ENCODE results near the gene NRM.

NRM gene

GRCh38 chr6:30717129-30717844 lies 26.5 kb upstream of the NRM start, which contains the start of gene MDC1:
MDC1 (minus strand) TSS chr6:30717281; CDS start chr6:30715175, 2,106 bp downstream.
- peak; percentile 96 for DNase-seq (ENCODE audit: low spot score)
- ChIA-PET POLR2A (ENCODE audit: low non-redundant PET) (interaction anchor here (0.6 to 1.3 kb wide), 4 partner anchors 25 to 334 kb away, joined by 3 to 12 read pairs (median 4); partner anchors contain the start of gene NRM), CTCF (interaction anchor here (0.5 to 1.1 kb wide), 8 partner anchors 8 to 511 kb away, joined by 3 to 5 read pairs (median 4); no protein-coding TSS in a partner anchor)
- TF ChIP-seq CTCF (conservative IDR thresholded peaks at IDR 0.05; ENCODE audit: low read depth), result no peak
- peak within 1 kb of the TSS; percentile 98 for H3K27ac ChIP-seq

GRCh38 chr6:30716879-30717128 lies 26.0 kb upstream of the NRM start:
- peak overlapping the region; percentile 98 for H3K27ac ChIP-seq
- TF ChIP-seq CTCF (conservative IDR thresholded peaks at IDR 0.05; ENCODE audit: low read depth), result no peak
- ChIA-PET CTCF (interaction anchor here (0.5 to 1.0 kb wide), 7 partner anchors 8 to 512 kb away, joined by 3 to 5 read pairs (median 3); no protein-coding TSS in a partner anchor), POLR2A (ENCODE audit: low non-redundant PET) (interaction anchor here (0.8 to 1.3 kb wide), 2 partner anchors 24 to 26 kb away, joined by 5 to 12 read pairs; partner anchors contain the start of gene NRM)
- no peak for DNase-seq (ENCODE audit: low spot score)

GRCh38 chr6:30714263-30714662 lies 23.5 kb upstream of the NRM start:
- no peak for TF ChIP-seq CTCF (conservative IDR thresholded peaks at IDR 0.05; ENCODE audit: low read depth)
- no peak for DNase-seq (ENCODE audit: low spot score)

GRCh38 chr6:30712441-30712945 lies 21.7 kb upstream of the NRM start:
- DNase-seq (ENCODE audit: low spot score), result no peak
- no peak for TF ChIP-seq CTCF (conservative IDR thresholded peaks at IDR 0.05; ENCODE audit: low read depth)
- ChIA-PET POLR2A (ENCODE audit: low non-redundant PET) (interaction anchor here (0.7 kb wide), 1 partner anchor 9 kb away, joined by 3 read pairs; no protein-coding TSS in a partner anchor), CTCF (interaction anchor here (0.7 kb wide), 1 partner anchor 507 kb away, joined by 4 read pairs; no protein-coding TSS in a partner anchor)
- peak overlapping the region; percentile 31 for H3K27ac ChIP-seq

More at GRCh38 chr6:30714263-30714662, 23.5 kb upstream of the NRM start:
- POLR2A ChIA-PET (ENCODE audit: low non-redundant PET), result no interaction called here
- no peak overlapping the region for H3K27ac ChIP-seq
- CTCF ChIA-PET, result no interaction called here

- CTCF ChIA-PET, result interaction anchor here (0.7 to 0.8 kb wide), 2 partner anchors 33 to 168 kb away, joined by 4 read pairs; no protein-coding TSS in a partner anchor
- DNase-seq (ENCODE audit: low spot score), result no peak
- POLR2A ChIA-PET (ENCODE audit: low non-redundant PET), result no interaction called here
- TF ChIP-seq CTCF (conservative IDR thresholded peaks at IDR 0.05; ENCODE audit: low read depth), result no peak
- peak overlapping the region; percentile 31 for H3K27ac ChIP-seq
Measured at GRCh38 chr6:30711758-30712380, 21.1 kb upstream of the NRM start.

- CTCF ChIA-PET, result interaction anchor here (0.6 to 0.7 kb wide), 2 partner anchors 8 to 81 kb away, joined by 3 read pairs; partner anchors contain the start of gene MDC1
- no peak overlapping the region for H3K27ac ChIP-seq
- no peak for TF ChIP-seq CTCF (conservative IDR thresholded peaks at IDR 0.05; ENCODE audit: low read depth)
- DNase-seq (ENCODE audit: low spot score), result no peak
- POLR2A ChIA-PET (ENCODE audit: low non-redundant PET), result no interaction called here
Measured at GRCh38 chr6:30709101-30709868, 18.5 kb upstream of the NRM start.
